ENCODE results near the gene SALL1. TPM values are rescaled to one million over a fixed set of nuclear protein-coding genes. Genes with fewer than 3 reads are reported as not detected.

The SALL1 gene
- total RNA-seq, 6 experiments from 2014 or later, result 10.6 to 15.4 (median 12.6) TPM

DNA sequence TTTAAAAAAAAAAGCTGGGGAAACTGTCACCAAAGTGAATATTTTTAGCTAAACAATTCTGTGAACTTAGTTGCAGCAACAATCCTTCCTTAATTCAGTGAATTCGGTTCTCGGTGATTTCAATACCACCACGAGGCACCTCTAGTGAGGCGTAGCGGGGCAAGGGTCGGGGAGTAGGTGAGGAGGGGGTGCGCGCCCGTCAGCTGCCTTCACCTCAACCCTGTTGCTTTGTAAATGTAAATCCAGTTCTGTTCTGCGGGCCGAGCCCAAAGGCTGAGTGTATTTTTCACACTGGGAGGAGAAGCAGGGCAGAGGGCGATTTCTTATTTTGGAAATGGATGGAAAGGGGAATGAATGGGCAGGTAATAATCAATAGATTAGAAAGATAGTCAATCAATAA, 17.4 kb downstream of the SALL1 start:
- no peak overlapping the region for H3K4me3 Mint-ChIP-seq
- H3K27ac Mint-ChIP-seq, result no peak overlapping the region

DNA sequence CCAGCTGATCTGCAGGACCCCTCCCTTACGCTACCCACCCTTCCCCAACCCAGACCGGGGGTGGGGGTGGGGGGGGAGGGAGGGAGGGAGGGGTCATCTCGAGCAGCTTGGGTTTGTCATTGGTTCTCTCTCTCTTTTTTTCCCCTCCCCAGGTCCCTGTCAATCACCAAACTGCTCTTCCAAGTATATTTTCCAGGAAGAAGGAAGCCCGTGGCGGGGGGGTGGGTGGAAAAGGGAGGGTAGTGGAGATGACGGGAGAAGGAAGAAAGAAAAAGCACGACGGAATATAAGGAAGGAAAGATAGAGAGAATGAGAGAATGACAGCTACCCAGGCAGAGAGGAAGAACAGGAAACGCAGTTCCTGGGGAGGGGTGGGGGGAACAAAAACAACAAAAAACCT, 17.9 kb downstream of the SALL1 start:
- no peak overlapping the region for H3K27ac Mint-ChIP-seq
- peaks cover 18% of the 10 kb centered on the region for H3K36me3 Mint-ChIP-seq (ENCODE audit: low read depth)
- no peaks in the 10 kb centered on the region; the same call in 1 of the 2 replicates for H3K27me3 Mint-ChIP-seq (ENCODE audit: insufficient read depth)

More for the DNA sequence above, 17.4 kb downstream of the SALL1 start:
- H3K9me3 Mint-ChIP-seq, result no peaks in the 10 kb centered on the region
- DNase-seq, result no peak
- H3K27me3 Mint-ChIP-seq (ENCODE audit: insufficient read depth), result no peaks in the 10 kb centered on the region; the same call in 1 of the 2 replicates
- no peaks in the 10 kb centered on the region; the same call in 1 of the 2 replicates for H3K4me1 Mint-ChIP-seq (ENCODE audit: low read depth)
- TF ChIP-seq, protein P1, sequence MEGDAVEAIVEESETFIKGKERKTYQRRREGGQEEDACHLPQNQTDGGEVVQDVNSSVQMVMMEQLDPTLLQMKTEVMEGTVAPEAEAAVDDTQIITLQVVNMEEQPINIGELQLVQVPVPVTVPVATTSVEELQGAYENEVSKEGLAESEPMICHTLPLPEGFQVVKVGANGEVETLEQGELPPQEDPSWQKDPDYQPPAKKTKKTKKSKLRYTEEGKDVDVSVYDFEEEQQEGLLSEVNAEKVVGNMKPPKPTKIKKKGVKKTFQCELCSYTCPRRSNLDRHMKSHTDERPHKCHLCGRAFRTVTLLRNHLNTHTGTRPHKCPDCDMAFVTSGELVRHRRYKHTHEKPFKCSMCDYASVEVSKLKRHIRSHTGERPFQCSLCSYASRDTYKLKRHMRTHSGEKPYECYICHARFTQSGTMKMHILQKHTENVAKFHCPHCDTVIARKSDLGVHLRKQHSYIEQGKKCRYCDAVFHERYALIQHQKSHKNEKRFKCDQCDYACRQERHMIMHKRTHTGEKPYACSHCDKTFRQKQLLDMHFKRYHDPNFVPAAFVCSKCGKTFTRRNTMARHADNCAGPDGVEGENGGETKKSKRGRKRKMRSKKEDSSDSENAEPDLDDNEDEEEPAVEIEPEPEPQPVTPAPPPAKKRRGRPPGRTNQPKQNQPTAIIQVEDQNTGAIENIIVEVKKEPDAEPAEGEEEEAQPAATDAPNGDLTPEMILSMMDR (IDR thresholded peaks at IDR 0.05), result no peak
- peaks cover 23% of the 10 kb centered on the region for H3K36me3 Mint-ChIP-seq (ENCODE audit: low read depth)

DNA sequence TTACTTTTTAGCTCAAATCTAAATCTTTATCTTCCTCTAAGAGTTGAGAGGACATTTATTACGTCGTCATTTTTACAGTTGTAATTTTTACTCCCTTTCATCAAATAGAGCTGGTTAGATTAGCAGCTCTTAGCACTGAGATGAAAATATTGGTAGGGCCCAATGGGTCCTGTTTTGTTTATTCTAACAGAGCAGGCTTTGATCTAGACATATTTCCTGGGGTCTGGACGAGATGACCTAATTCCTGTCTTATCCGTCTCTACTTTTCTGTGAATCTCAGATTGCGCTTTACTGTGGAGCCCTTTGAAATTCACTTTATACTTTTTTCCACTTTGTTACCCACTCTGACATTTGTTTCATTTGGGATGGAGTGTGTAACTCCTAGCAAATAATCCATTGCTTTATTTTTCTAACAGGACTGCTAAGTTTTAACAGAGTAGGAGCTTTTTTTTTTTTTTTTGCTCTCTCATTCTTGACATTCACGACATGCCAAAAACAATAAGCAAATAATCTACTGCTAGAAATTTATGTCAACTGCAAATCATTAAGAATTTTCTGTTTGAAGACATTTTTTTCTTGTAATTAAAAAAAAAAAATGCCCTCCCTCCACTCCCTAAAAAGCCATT, 18.5 kb downstream of the SALL1 start:
- no peaks in the 10 kb centered on the region; the same call in 1 of the 2 replicates for H3K27me3 Mint-ChIP-seq (ENCODE audit: insufficient read depth)

More for the DNA sequence above, 17.9 kb downstream of the SALL1 start:
- TF ChIP-seq, protein P1 (IDR thresholded peaks at IDR 0.05), result no peak
- Mint-ChIP-seq H3K4me1 (ENCODE audit: low read depth) (no peaks in the 10 kb centered on the region; the same call in 1 of the 2 replicates), H3K9me3 (no peaks in the 10 kb centered on the region), H3K4me3 (no peak overlapping the region)
- no peak for DNase-seq

DNA sequence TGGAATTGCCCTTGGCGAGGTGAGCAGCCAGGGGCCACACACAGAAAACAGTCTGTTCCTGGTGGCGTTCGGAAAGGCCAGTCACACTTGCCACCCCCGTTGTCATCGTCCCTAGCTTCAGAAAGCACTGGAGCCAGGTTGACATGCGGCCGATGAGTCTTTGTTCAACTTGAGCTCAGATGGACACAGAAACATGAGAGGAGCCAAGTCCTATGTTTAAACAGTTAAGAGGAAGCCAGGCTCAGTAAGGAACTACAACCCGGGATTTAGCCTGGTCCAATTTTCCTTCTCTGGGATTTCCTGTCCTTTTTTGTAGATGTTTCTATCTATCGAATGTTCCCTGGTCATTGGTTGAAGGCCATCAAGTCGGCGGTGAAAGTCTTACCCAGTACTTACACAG, 19.5 kb downstream of the SALL1 start:
- TF ChIP-seq, protein P1 (IDR thresholded peaks at IDR 0.05), result no peak
- Mint-ChIP-seq H3K9me3 (no peaks in the 10 kb centered on the region), H3K27me3 (ENCODE audit: insufficient read depth) (peaks cover under 1% of the 10 kb centered on the region), H3K27ac (no peak overlapping the region), H3K4me1 (ENCODE audit: low read depth) (no peaks in the 10 kb centered on the region; the same call in 1 of the 2 replicates), H3K36me3 (ENCODE audit: low read depth) (peaks cover 7% of the 10 kb centered on the region), H3K4me3 (no peak overlapping the region)
- DNase-seq, result no peak

More for the DNA sequence above, 18.5 kb downstream of the SALL1 start:
- TF ChIP-seq, protein P1 (IDR thresholded peaks at IDR 0.05), result no peak
- H3K4me1 Mint-ChIP-seq (ENCODE audit: low read depth), result no peaks in the 10 kb centered on the region; the same call in 1 of the 2 replicates
- H3K36me3 Mint-ChIP-seq (ENCODE audit: low read depth), result peaks cover 12% of the 10 kb centered on the region
- DNase-seq, result no peak
- no peak overlapping the region for H3K27ac Mint-ChIP-seq
- H3K9me3 Mint-ChIP-seq, result no peaks in the 10 kb centered on the region
- H3K4me3 Mint-ChIP-seq, result no peak overlapping the region

DNA sequence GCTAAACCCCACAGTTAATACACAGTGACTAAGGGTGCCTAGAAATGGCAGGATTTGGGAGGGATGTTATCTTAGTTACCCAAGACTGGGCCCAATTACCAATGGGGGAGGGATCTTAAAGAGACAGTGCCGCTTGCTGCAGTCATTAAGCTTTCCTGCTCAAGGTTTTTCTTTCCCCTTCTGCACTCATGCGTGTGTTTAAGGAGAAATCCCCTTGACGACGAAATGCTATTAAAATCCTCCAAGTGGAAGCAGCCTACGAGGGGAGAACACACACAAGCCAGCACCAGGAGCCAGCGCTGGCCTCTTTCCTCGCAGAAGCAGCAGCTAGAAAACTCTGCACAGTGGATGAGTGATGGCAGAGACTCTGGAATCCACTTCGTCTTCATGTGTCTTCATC, 22.0 kb downstream of the SALL1 start:
- H3K9me3 Mint-ChIP-seq, result no peaks in the 10 kb centered on the region
- no peaks in the 10 kb centered on the region; the same call in 1 of the 2 replicates for H3K4me1 Mint-ChIP-seq (ENCODE audit: low read depth)
- no peak overlapping the region for H3K4me3 Mint-ChIP-seq
- H3K27ac Mint-ChIP-seq, result no peak overlapping the region
- TF ChIP-seq, protein P1 (IDR thresholded peaks at IDR 0.05), result no peak
- peaks cover 14% of the 10 kb centered on the region for H3K27me3 Mint-ChIP-seq (ENCODE audit: insufficient read depth)
- no peak for DNase-seq
- H3K36me3 Mint-ChIP-seq (ENCODE audit: low read depth), result no peaks in the 10 kb centered on the region
